Activated CD8-positive, alpha-beta memory T cell treated with anti-CD3 and anti-CD28 coated beads for 48 hours (primary cell): ENCODE measurements around the gene ZNF532.
"Not testable (repeated sequence)": the region's sequence is repeated elsewhere in the genome, so short reads cannot be mapped to it uniquely, and the experiment has no call there.

Experiments
- DNase-seq, 3 experiments: peaks; one replicate each; pipeline ENCODE4 v3.0.0-alpha.2; 2020; ENCODE audit warnings: low read depth in 2 of 3, low spot score in 2 of 3

ZNF532 gene

DNA sequence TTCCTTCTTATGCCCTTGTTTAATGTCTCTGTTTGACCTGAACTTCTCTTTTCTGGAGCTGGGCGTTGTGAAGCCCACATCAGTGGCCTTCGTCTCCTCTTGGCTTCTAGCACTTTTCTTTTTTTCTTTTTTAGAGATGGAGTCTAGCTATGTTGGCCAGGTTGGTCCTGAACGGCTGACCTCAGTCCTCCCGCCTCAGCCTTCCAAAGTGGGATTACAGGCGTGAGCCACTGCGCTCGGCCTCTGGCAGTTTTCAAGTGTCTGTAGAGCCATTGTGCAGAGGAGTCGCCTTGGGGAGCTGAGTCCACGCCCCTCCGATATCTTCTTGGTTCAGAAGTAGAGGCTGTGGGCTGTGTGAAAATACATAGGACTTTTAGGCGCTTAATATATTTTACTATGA is 36.5 kb downstream of the ZNF532 start:
- DNase-seq, result no peak

- no peak for DNase-seq
Measured at GRCh38 chr18:58901783-58902182, 37.1 kb downstream of the ZNF532 start.

DNA sequence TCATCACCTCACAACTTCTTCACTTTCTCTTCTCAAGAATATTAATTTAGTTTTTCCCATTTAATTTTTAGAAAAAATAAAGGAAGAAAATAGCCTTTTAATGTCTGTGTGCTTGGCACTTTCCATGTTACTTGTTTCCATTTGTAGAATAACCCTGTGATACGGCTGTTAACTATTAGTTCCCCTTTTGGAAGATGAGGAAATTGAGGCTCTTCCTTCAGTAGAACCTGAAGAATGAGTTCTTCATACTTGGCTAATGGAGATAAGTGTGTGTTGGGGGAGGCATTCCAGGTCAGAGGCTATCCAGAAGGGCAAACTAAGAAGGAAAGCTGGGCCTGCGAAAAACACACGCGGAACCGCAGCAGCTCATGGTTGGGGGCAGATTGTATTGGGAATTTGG is 38.3 kb downstream of the ZNF532 start:
- DNase-seq, result no peak

- DNase-seq, result no peak
Measured at GRCh38 chr18:58903533-58903932, 38.9 kb downstream of the ZNF532 start.

DNA sequence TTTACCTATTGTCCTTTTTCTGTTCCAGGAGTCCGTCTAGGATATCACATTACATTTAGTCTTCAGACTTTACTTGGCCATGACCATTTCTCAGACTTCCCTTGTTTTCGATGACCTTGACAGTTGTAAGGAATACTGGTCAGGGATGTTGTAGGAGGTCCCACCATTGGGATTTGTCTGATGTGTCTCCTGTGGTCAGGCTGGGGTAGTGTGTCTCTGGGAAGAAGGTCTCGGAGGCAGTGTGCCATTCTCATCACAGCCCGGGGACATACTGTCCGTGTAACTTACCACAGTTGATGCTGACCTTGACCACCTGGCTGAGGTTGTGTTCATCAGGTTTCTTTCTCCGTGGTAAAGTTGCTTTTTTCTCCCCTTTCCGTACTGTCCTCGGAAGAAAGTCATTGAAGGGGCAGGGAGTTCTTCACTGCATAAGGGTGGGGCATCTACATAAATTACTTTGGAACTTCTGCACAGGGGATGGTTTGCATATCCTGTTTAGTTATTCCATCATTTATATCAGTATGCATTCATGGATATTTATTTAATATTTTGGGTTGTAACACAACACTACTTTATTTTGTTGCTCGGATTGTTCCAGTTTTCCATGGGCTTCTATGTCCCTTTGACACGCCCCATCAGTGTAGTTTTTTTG is 41.2 kb downstream of the ZNF532 start:
- DNase-seq, result no peak

DNA sequence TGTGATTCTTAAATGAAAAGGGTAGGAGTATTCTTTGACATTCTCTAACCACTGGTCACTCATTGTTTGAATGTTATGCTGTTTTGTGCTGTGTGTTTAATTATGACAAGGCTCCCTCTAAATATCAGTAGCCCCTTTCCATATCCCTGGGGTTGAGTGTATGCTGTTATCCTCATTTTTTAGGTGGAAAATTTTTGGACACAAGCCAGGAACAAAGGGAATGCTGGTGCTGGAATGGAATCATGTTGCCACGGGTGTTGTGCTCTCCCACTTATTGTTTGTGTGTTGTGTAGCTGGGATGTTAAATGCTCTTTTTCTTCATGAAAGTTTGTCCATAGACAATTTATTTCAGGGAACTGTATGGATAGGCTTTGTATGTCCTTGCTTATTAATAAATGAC is 43.3 kb downstream of the ZNF532 start:
- DNase-seq, result no peak

GRCh38 chr18:58909521-58909920 is 44.8 kb downstream of the ZNF532 start:
- DNase-seq, result no peak

DNA sequence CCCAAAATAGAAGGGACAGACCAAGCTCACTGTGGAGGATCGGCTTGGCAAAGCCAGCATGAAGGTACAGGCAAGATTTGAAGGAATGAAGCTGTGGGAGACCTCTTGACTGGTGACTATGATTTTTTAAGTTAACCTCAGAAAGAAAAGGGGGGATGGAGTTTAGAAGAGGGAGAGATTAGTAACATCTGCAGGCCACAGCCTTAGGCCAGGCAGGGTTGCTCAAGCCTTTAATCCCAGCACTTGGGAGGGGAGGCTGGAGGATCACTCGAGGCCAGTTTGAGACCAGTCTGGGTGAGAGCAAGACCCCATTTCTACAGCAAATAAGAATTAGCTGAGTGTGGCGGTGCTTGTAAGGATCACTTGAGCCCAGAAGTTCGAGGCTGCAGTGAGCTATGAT is 46.6 kb downstream of the ZNF532 start:
- no peak for DNase-seq

DNA sequence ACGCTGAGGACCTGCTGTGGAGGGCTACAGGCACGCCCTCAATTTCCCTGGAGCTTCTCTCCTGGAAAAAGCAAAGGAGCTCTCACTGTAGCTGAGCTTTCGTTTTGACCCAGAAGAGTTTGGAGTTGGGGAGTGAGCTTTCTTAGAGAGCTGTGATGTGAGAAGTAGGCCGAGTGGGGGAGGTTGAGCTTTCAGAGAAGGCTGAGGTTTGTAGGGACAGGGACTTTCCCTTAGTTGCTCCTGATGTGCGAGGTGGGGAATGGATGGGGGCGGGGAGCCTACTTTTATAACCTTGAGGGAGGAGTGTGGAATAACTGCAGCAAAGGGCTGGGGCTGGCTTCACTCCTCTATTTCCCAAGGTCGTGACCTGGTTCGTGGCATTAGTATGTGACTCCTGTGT is 47.1 kb downstream of the ZNF532 start:
- DNase-seq, result no peak

DNA sequence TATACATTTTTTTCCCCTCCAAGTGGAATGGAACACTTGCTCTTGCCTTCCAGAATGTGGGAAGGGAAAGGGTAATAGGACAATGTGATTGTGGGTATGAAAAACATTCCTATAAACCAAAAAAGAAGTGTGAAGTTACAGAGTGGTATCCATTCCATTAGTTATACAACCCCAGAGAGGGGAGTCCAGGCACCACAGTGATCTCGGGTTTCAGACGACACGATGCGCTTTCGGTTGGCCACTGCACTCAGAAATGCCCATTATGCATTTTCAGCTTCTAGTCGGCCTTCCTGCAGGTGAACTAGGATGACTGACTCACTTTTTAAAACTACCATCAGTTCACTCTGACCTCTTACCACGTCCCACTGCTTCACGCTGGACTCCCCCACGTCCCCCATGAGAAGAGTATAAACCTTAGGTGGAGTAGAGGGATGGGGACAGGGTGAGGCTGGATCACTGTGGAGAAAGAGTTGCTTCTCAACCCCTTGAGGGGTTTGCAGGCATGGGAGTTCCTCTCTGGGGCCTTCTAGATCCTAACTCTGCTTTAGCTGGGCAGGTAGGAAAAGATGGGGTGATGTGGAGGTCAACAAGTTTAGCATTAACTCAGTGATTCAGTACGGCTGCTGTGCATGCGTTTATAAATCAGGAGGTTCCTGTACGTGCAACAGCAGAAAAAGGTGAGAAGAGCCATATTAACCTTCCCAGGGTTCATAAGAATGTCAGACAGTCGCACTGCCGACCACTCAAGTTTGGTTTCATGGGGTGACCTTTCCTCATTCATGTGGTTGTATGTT is 50.5 kb downstream of the ZNF532 start:
- DNase-seq, result no peak

DNA sequence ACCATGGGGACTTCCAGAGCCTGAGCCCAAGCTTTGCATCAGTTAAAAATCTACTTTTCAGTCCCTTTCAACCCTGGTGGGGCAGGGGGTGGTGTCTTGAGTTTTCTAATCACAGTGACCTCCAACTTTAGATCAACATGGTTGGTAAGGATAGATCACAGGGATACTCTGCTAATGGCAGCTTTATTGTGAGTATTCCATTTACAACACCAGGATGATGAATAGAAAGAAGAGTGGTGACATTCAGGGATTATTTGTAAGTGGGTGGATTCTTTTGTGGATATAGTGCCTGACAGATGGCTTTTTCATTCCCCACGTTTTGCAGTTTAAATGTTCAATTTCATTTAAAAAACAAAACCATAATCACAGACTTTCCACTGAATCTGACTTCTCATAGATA is 51.3 kb downstream of the ZNF532 start:
- no peak for DNase-seq

GRCh38 chr18:58919934-58920333 is 55.3 kb downstream of the ZNF532 start:
- not testable (repeated sequence) for DNase-seq

DNA sequence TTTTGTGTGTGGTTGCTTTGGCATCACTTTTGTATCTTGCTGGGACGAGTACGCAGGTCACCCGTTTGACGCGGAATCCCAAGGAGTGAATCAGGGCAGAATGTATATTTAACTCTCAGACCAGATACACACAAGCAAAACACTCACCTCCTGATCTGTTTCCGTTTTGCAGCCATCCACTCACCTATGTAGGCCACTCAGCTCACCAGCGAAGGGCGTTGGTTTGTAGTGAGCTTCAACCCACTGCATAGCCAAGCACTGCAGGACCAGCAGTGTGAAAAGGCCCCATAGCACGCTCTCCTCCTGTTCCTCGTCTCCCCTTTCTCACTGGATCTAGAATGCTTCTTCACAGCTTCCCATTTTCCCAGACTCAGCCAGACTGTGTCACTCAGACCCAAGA is 58.3 kb downstream of the ZNF532 start:
- no peak for DNase-seq

GRCh38 chr18:58924473-58924872 is 59.8 kb downstream of the ZNF532 start:
- DNase-seq, result no peak

- no peak for DNase-seq
Measured at GRCh38 chr18:58927659-58928058, 63.0 kb downstream of the ZNF532 start.

DNA sequence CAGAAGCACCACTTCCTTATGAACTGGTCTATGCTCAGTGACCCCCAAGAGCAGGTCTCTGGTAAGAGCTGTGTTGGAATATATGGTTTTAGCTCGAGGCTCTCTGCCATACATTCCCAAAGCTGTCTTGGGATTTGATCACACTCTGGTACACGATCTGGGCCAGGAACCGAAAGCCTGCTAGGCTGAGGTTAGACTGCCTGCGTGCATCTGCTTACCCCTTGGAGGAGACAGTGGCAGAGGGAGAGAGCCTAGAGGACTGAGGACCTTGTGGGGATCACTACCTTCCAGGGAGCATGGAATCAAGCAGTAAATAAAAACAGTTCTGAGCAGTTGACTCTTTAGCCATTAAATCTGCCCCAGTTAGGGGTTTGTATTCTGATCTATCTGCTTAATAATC is 63.7 kb downstream of the ZNF532 start:
- DNase-seq, result no peak

DNA sequence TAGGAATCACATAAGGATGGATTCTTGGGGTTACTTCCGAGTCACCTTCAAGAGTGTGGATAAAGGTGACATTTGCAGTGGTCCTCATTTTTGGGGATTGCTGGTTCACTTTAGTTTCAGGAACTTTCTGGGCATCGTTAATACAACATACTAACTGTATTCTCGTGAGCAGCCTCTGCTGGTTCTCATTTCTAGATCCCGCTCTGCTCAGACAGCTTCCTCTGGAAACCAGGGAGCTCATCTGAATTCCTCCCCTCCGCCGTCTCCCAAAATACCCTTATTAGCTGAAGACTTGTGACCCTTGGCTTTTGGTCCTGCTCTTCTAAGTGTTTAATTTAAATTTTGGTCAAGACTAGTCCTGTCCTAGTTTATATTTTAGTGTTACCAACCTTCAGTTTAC is 64.5 kb downstream of the ZNF532 start:
- DNase-seq, result no peak

GRCh38 chr18:58934356-58934755 is 69.7 kb downstream of the ZNF532 start:
- no peak for DNase-seq

- DNase-seq, result no peak
Measured at GRCh38 chr18:58934933-58935577, 70.4 kb downstream of the ZNF532 start.

DNA sequence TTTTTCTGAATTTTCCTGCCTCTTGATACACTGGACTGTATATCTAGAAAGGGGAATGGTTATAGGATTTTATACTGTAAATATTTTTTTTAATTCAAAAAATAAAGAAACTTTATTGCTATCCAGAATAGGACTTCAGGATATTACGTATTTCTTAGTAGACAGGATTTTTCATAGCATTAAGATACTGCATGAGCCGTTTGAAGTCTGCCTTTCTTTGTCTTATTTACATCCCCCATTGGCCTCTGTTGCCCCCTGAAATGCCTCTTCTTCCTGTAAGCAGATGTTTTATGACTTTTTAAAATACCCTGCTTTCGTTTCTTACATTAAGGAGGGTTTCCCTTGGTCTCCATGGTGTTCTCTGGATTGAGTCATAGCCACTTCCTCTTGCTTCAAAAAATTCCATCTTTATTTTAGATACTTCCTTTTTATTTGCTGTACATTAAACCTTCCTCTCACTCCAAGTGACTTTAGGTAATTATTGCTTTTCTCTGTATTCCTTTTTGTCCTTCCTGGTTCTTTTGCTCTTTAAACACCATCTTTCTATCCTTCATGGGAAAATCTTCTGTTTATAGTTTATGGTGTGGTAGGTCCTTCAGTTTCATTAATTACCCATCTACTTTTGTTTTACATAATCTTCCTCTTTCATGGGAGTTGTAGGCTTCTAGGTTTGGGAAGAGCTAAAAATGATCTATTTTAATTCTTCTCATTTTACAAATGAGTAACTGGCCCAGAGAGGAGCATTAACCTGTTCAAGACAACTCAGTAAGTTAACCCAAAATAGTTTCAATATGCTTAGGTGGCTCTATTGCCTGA is 72.6 kb downstream of the ZNF532 start:
- DNase-seq, result no peak

DNA sequence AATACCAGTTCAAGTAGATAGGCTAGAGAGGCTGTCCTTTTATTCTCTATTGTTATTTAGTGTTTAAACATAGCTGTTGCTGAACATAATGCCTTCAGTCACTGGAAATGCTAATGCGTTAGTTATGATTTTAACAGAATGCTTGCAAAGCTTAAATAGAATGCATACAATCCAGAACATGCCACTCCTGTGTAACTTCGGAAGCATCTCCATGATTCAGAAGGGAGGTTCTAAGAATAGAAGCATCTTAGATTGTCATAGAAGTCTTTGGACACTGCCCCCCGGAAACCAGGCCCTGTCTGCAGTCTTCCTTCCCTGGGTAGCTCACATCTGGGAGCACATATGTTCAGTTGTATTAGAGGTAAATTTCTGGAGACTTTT is 73.2 kb downstream of the ZNF532 start:
- no peak for DNase-seq
